GM21447 (cell line): ENCODE data around the gene CUX1.
"Not testable (repeated sequence)": the region's sequence is repeated elsewhere in the genome, so short reads cannot be mapped to it uniquely, and the experiment has no call there.

Experiments used
- ATAC-seq: cut with Tn5 transposase; IDR thresholded peaks from one replicate; pipeline ENCODE4 v1.9.1; 2021; ENCODE audit not compliant: unreplicated experiment

Gene CUX1

DNA sequence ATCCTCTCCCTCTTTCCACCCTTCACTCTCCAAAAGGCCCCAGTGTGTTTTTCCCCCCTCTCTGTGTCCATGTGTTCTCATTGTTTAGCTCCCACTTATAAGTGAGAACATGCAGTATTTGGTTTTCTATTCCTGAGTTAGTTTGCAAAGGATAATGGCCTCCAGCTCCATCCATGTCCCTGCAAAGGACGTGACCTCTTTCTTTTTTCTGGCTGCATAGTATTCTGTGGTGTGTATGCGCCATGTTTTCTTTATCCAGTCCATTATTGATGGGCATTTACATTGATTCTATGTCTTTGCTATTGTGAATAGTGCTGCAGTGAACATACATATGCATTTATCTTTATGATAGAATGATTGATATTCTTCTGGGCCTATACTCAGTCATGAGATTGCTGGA is 31.9 kb downstream of the CUX1 start:
- not testable (repeated sequence) for ATAC-seq

DNA sequence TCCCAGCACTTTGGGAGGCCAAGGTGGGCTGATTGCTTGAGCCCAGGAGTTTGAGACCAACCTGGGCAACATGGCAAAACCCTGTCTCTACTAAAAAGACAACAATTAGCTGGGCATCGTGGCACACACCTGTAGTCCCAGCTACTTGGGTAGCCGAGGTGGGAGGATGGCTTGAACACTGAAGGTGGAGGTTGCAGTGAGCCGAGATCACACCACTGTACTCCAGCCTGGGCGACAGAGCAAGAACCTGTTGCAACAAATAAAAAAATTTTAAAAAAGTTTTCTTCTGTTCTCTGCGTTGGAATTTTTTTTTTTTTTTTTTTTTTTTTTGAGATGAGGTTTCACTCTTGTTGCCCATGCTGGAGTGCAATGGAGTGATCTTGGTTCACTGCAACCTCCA is 34.9 kb downstream of the CUX1 start:
- not testable (repeated sequence) for ATAC-seq

DNA sequence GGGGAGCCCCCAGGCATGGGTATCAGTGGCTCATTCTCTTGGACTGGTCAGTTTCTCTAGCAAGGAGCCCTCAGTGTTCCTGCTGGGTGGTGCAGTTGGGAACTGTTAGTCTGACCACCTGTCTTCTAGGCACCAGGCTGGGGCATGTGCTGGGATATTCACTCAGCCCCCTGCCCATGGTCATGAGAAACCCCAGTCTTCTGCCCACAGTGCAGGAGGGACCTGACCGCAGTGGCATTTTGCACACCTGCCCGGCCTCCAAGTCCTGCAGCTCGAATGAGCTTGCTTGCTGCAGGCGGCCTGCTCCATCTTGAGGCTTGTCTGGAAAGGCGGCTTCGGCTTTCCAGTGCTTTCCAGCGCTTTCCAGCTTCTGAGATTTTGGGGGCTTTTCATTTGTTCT is 36.3 kb downstream of the CUX1 start:
- ATAC-seq = no peak

DNA sequence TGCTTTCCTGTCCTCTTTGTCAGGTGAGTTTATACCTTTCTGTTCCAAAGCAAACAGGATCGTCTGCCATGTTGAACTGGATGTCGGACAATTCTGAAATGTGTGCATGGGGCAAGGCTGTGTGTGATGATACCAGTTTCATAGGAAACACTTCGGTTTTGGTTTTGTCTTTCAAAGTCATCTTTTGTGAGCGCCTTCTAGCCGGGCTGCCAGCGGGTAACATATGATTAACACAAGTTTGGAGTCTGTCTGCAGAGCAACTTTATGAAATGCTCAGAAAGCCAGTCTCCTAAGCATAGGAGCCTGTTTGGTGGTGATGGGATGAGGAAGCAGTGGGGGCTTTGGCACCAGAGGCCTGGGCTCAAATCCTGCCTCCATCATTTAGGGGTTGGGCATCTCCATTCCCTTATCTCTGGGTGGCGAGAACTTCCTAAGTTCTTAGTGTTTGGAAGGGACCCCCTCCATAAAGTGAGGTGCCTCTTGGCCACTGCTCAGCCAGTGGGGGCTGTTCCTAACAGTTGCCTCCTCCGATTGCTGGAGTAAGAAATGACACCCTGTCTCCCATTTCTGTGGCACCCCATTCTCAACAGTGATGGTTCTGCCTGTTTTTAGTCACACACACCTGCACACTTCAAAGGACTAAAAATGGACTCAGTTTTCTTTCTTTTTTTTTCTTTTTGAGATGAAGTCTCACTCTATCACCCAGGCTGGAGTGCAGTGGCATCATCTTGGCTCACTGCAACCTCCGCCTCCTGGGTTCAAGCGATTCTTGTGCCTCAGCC is 36.8 kb downstream of the CUX1 start:
- ATAC-seq = no peak

DNA sequence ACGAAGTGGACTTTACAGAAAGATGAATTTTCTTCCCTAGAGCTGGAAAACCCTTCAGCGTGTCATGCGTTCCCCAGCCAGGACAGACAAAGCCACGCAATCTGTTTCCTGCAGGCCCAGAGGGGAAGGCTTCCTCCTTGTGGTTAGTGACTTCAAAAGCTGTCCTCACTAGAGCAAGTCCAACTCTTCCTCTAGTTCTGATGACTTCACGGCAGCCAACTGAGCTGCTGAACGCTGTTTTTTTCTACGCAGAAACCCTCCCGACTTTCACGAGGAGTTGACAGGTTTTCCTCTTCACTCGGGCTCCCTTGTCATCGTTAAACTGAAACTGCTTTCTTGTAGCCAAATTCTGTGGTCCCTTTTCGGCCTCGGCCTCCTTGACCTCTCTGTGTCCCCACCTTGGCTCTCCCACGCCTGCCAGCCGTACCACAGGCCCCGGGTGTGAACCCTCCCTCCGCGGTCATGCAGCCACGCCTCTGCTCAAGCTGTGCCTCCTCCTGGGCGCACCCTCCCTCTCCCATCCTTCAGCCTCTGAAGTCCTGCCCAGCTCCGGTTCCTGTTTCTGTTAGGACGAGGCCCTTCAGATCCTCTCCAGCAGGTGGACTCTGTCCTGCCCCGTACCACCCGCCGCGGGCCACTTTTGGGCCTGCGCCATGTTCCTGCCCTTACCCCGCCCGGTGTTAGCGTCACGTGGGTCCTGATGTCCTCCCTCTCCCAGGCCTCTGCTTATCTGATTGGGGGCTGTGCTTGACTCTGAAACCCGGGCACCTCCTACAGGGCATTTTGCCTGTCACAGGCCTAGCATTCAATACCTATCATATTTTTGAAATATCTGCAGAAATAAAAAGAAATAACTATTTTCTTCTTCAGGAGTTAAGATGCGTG is 39.3 kb downstream of the CUX1 start:
- ATAC-seq = peak; percentile 92

DNA sequence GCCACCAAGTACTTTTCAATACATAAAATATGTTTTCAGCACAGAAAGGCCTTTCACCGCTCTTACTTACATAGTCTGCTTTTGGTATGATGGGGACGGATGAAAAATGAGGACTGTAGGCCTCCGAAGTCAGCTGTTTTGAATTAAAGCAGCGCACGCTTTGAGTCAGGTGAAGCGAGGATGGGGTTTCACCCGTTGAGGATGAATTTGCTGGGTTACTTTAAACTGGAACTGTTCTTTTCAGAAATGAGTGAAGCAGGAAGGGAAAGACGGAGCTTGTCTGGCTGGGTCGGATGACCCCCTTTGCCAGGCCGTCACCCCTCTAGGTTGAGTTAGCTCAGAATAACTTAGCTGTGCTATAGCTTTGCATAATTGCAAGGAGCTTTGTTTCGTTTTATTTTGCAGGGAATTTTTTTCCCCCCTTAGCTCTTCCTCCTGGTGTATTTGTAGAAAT is 40.0 kb downstream of the CUX1 start:
- ATAC-seq = peak; percentile 29

DNA sequence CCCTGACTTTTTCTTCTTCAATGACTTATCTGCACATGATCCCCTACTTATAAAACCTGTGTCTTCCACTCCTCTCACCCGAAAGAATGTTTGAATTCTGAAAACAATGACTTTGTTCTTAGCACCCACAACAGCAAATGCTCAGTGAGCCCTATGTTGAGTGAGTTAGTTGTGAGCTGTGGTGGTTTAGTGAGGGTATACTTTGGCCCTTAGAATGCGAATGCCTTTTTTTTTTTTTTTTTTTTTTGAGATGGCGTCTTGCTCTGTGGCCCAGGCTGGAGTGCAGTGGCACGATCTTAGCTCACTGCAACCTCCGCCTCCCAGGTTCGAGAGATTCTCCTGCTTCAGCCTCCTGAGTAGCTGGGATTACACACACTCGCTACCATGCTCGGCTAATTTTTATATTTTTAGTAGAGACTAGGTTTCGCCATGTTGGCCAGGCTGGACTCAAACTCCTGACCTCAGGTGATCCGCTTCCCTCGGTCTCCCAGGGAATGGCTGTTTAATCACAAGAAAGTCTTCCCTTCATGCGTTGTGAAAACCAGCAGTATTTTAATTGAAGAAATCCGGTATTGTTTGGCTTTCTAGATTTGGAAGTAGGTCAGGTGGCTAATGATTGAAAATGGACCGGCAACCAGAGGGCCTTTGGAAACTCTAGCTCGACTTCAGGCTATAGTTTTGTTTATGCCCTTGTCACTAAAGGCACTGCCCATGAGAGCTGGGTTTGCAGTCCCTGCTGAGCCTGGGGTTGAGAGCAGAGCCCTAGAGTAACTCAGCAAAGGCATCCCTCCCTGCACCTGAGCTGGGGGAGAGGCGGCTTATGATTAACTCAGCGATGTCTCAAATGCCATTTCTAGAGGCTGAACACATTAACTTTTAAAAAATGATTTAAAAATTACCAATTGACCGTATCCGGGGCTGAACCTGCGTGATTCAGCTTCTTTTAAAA is 41.3 kb downstream of the CUX1 start:
- no peak for ATAC-seq

DNA sequence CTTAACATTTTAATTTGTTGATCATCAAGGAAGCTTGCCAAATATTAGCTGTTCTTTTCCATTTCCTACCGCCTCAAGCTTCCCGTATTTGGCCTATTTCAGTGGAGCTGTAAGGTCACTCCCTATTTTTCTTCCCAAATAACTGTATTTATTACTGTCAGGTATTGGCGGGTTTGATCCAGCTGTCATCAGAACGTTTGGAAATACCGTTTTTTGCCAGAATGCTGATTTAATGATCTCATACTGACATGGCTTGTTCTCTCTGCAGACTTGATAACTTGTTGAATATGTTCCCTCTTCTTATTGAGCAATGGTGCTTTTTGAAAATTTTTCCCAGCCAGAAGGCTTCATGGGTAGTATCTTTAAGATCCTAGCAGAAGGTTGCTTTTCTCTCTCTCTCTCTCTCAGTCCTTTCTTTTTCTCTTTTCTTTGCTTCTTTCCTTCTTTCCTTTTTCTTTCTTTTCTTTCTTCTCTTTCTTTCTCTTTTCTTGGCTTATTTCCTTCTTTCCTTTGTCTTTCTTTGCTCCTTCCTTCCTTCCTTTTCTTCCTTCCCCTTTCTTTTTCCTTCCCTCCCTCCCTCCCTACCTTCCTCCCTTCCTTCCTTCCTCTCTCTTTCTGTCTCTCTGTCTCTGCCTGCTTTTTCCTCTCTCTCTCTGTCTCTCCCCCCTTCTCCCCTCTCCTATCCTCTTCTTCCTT is 42.1 kb downstream of the CUX1 start:
- ATAC-seq = no peak

DNA sequence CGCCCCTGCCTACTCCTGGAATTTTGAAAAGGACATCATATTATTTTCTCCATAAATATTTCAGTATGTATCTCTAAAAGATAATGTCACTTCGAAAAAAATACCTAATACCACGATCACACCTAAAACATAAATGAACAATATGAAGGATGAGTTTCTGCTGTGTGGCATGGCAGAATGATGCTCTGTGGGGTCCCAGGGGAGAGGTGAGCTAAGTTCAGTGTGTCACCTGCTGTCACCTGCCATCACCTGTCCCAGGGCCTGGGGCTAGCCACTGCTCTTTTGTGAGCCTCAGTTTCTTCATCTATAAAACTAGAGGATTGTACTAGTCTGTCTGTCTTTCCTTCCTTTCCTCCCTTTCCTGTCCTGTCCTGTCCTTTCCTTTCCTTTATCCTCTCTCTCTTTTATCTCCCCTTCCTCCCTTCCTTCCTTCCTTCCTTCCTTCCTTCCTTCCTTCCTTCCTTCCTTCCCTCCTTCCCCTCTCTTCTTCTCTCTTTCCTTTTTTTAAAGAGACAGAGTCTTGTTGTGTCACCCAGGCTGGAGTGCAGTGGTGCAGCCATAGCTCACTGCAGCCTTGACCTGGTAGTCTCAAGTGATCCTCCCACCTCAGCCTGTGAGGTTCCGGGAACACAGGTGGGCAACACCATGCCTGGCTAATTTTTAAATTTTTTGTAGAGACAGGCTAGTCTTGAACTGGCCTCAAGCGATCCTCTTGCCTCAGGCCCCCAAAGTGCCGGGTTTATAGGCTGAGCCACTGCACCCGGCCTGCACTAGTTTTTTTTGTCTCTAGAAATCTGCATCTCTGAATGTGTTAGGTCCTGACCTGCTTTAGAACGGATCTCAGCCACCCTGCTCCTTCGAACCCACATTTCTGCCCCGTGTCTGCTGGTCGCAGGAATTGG is 43.1 kb downstream of the CUX1 start:
- no peak for ATAC-seq

DNA sequence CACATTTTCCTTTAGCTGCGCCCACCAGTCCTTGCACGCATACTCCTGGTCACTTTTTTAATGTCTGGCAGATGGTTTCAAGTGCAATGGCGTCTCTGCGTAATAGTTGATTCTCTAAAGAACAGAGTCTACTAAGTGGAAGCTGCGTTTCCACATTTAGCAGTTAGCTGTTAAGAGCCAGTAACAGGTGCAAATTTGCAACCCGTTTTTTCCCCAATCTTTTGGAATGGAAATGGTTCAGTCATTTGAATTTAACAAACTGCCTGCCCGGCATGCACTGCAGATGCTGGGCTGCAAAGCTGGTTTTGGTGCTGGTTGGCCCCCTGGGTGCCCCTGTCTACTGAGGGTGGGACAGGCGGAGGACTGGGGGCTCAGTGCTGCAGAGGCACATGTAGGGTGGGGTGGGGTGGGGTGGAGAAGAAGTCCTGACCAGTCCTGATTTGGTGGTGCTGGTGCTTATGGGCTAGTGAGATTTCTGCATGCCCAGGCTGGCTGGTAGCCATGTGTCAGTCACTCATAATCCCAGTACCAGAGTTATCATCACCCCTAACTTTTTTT is 43.9 kb downstream of the CUX1 start:
- no peak for ATAC-seq

DNA sequence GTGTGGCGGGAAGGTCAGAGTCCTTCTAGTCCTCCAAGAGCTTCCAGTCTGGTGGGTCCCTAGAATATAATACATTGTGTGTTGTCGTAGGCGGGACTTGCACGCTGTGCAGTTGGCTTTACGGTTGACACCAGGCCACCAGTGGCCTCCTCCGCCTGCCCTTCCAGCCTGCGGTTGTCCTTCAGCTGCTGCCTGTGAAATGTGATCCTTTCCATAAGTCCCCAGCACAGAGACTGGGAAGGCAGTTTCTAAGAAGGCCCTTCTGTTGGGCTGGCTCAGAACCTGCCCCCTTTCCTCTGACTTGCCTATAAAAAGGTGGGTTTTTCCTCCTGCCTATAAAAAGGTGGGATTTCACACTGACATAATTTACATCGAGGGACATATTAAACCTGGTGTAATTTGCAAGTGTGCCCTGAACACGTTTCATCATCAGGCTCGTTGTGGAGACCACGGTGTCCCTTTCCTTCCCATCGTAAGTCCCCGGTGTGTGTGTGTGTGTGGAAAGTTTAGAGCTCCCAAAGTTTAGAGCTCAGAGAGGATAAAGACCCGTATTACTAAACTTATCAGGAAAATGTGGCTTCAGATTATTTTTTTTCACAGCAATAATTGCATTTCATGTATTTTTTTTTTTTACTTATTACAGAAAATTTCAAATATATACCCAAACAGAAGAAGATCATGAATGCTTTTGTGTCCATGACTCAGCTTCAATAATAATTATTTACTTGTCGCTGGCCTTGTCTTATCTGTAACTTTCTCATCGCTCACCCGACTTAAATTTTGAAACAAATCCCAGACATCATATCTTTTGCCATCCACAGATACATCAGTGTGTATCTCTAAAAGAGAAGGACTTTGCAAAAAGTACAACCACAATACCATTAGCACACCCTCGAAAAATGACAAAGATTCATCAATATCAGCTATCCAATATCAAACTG is 45.1 kb downstream of the CUX1 start:
- ATAC-seq = no peak

DNA sequence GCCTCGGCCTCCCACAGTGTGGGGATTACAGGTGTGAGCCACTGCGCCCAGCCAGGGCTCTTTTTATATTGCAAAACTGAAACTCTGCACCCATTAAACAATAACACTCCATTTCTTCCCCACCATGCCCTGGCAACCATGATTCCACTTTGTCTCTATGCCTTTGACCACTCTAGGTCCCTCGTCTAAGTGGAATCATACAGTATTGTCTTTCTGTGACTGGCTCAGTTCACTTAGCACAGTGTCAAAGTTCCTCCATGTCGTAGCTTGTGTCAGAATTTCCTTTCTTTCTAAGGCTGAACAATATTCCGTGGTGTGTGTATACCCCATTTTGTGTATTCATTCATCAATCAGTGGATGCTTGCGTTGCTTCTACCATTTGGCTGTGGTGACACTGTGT is 46.2 kb downstream of the CUX1 start:
- no peak for ATAC-seq

DNA sequence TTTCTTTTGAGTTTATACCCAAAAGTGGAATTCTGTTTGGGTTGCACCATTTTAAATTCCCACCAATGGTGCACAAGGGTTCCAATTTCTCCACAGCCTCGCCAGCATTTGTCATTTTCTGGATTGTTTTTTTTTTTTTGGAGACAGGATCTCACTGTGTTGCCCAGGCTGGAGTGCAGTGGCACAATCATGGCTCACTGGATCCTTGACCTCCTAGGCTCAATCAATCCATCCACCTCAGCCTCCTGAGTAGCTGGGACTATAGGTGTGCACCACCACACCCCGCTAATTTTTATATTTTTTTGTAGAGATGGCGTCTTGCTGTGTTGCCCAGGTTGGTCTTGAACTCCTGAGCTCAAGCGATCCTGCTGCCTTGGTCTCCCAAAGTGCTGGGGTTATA is 46.6 kb downstream of the CUX1 start:
- no peak for ATAC-seq

DNA sequence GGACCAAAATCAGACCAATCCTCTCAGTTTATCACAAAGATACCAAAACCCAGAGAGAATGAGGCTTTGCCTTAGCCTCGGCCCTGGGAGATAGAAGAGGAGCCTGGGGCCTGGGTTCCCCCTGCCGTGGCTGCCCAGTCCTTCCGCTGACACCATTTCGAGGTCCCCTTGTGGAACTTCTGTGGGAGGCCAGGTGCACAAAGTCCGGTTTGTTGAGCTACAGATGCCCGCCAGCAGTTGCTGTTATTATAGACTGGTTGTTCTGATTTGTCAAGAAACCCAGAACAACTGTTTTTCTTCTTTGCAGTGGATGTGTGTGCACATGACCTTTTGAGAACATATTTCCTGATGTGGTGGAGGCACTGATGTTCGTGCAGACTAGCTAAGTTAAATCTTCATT is 47.6 kb downstream of the CUX1 start:
- no peak for ATAC-seq

DNA sequence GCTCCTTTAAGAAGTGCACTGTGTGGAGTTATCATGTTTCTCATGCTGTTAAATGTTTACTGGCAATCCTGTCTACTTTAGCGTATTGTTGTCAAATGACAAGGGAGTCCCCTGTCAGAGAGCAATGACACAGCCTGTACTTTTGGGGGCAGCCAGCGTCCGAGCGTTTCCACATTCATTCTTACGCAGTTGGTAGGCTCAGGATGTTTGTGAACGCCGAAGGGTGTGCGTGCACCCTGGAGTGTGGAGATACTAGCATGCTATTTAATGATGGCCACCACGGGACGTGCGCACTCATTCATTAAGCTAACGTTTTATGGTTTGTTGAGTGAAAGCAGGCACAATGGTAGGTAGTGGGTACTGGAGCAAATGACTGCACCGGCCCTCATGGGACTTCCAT is 48.0 kb downstream of the CUX1 start:
- no peak for ATAC-seq

DNA sequence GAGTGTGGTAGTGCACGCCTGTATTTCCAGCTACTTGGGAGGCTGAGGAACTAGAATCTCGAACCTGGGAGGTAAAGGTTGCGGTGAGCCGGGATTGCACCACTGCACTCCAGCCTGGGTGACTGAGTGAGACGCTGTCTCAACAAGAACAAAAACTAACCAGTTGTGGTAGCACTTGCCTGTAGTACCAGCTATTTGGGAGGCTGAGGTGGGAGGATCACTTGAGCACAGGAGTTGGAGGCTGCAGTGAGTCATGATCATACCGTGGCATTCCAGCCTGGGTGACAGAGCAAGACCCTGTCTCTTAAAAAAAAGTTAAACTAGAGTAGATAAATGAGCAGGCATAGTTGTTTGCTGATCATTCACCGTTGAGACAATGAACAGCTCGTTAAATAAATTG is 48.9 kb downstream of the CUX1 start:
- ATAC-seq = no peak

DNA sequence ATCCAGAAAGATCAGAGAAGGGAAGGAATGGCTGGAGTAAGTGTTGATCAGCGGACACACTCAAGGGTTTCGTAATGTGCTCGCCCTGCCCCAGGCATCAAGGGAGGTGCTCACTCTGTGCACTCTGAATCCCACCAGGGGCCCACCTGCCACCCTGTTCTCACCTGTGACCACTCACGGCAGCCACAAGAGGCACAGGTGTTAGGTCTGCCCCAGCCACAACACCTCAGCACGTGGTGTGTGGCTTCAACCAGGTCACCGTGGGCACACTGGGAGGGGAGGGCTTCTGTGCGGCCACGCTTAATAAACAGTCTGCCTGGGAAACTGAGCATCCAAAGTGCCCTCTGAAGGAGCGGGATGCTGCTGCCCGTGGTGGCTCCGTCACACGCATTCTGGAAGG is 49.8 kb downstream of the CUX1 start:
- no peak for ATAC-seq

DNA sequence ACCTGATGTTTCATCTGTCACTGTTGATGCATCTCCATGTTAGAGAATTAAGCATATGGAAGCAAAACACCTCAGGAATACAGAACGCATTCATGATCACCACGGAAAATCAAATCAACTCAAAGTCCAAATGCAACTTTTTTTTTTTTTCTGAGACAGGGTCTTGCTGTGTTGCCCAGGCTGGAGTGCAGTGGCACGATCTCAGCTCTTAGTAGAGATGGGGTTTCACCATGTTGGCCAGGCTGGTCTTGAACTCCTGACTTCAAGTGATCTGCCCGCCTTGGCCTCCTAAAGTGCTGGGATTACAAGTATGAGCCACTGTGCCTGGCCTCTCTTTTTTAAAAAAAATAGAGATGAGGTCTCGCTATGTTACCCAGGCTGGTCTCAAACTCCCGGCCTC is 50.3 kb downstream of the CUX1 start:
- not testable (repeated sequence) for ATAC-seq
